K562 (cell line): ENCODE measurements around the gene ELOVL7.
"Not testable (repeated sequence)": the region's sequence is repeated elsewhere in the genome, so short reads cannot be mapped to it uniquely, and the experiment has no call there.

Experiments used
- EZH2 ChIP-seq: IDR thresholded peaks from 2 replicates; pipeline ENCODE4 v1.6.1; 2012; ENCODE audit warnings: low read depth, mild to moderate bottlenecking, inconsistent platforms, low read length, borderline replicate concordance
- FOXA1 ChIP-seq: fragments of 450-650 bp; IDR thresholded peaks from 2 replicates; pipeline ENCODE4 v1.6.1; 2016; ENCODE audit warnings: mild to moderate bottlenecking, borderline replicate concordance
- HNRNPL ChIP-seq: fragments of 200-400 bp; formaldehyde crosslinking; IDR thresholded peaks from 2 replicates; pipeline ENCODE4 v1.6.1; 2017; ENCODE audit warnings: low read depth, mild to moderate bottlenecking, low read length
- POLR2A ChIP-seq: fragments of 450-650 bp; conservative IDR thresholded peaks from 2 replicates; pipeline ENCODE4 v1.6.1; 2016
- SPI1 ChIP-seq: IDR thresholded peaks from 2 replicates; pipeline ENCODE4 v1.6.1; 2011; ENCODE audit warnings: low read depth, low read length, control low read depth, borderline replicate concordance
- ZNF184 ChIP-seq: sonication (generic); formaldehyde crosslinking; IDR thresholded peaks from 2 replicates; pipeline ENCODE4 v1.5.0; 2020; ENCODE audit warnings: missing genetic modification reagents
- ZSCAN32 ChIP-seq: fragments of 450-650 bp; formaldehyde crosslinking; IDR thresholded peaks from 2 replicates; pipeline ENCODE4 v1.4.0; 2020; ENCODE audit warnings: mild to moderate bottlenecking, moderate library complexity
- TF ChIP-seq, protein P1 (sequence below): sonication (generic); formaldehyde crosslinking; IDR thresholded peaks from 2 replicates; pipeline ENCODE4 v1.8.0; 2022; ENCODE audit warnings: missing genetic modification reagents, mild to moderate bottlenecking, moderate library complexity, borderline replicate concordance
- TF ChIP-seq, protein P2 (sequence below), 3 experiments: IDR thresholded peaks in 2 of 3; conservative IDR thresholded peaks in 1 of 3; 2 replicates each; pipeline ENCODE4 v1.5.1; 2011 to 2012; ENCODE audit warnings: low read length in 3 of 3, mild to moderate bottlenecking in 3 of 3, control low read depth in 2 of 3, improper control_type of control experiment in 1 of 3, inconsistent platforms in 1 of 3, low read depth in 1 of 3, mixed read lengths in 1 of 3, moderate library complexity in 1 of 3; ENCODE audit not compliant: insufficient read depth in 2 of 3

DNA sequence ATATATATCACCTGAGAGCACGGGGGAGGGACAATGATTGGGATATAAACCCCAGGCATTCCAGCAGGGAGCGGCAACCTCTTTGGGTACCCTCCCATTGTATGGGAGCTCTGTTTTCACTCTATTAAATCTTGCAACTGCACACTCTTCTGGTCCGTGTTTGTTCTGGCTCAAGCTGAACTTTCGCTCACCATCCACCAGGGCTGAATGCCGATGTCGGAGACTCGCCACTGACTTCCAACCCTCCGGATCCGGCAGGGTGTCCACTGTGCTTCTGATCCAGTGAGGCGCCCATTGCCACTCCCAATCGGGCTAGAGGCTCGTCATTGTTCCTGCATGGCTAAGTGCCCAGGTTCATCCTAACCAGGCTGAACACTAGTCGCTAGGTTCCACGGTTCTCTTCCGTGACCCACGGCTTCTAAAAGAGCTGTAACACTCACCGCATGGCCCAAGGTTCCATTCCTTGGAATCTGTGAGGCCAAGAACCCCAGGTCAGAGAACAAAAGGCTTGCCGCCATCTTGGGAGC lies 48.6 kb downstream of the ELOVL7 start:
- TF ChIP-seq EZH2; POLR2A; ZNF184 (CRISPR knock-in tag); ZSCAN32 (CRISPR knock-in tag); SPI1; FOXA1; HNRNPL: not testable (repeated sequence)
- TF ChIP-seq, protein P1, sequence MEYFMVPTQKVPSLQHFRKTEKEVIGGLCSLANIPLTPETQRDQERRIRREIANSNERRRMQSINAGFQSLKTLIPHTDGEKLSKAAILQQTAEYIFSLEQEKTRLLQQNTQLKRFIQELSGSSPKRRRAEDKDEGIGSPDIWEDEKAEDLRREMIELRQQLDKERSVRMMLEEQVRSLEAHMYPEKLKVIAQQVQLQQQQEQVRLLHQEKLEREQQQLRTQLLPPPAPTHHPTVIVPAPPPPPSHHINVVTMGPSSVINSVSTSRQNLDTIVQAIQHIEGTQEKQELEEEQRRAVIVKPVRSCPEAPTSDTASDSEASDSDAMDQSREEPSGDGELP (CRISPR knock-in tag) = not testable (repeated sequence)
- TF ChIP-seq, protein P2, sequence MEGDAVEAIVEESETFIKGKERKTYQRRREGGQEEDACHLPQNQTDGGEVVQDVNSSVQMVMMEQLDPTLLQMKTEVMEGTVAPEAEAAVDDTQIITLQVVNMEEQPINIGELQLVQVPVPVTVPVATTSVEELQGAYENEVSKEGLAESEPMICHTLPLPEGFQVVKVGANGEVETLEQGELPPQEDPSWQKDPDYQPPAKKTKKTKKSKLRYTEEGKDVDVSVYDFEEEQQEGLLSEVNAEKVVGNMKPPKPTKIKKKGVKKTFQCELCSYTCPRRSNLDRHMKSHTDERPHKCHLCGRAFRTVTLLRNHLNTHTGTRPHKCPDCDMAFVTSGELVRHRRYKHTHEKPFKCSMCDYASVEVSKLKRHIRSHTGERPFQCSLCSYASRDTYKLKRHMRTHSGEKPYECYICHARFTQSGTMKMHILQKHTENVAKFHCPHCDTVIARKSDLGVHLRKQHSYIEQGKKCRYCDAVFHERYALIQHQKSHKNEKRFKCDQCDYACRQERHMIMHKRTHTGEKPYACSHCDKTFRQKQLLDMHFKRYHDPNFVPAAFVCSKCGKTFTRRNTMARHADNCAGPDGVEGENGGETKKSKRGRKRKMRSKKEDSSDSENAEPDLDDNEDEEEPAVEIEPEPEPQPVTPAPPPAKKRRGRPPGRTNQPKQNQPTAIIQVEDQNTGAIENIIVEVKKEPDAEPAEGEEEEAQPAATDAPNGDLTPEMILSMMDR (IDR thresholded peaks at IDR 0.05 in 2 of 3, conservative IDR thresholded peaks at IDR 0.05 in 1 of 3; ENCODE audit: insufficient read depth in 2 of 3, low read depth in 1 of 3, low read length in 3 of 3) = not testable (repeated sequence)
